GM19372 (cell line): ENCODE data around the gene TGFB2.
"Not testable (repeated sequence)": the region's sequence is repeated elsewhere in the genome, so short reads cannot be mapped to it uniquely, and the experiment has no call there.

Experiments
- ATAC-seq: cut with Tn5 transposase; IDR thresholded peaks from one replicate; pipeline ENCODE4 v1.9.1; 2021; ENCODE audit warnings: mild to moderate bottlenecking, low read depth, moderate library complexity; ENCODE audit not compliant: unreplicated experiment

Gene TGFB2

GRCh38 chr1:218344814-218345672, at the start of gene TGFB2:
TSS of gene TGFB2 (plus strand) at chr1:218345336. CDS start at chr1:218346702, 1,366 bp downstream.
- peak; percentile 32 for ATAC-seq

- ATAC-seq: no peak
These were observed 49.0 kb upstream of the TGFB2 start for GRCh38 chr1:218296162-218296561.

- no peak for ATAC-seq
These were observed 47.7 kb upstream of the TGFB2 start for GRCh38 chr1:218297461-218297860.

- ATAC-seq: no peak
These were observed 47.3 kb upstream of the TGFB2 start for GRCh38 chr1:218297867-218298266.

- no peak for ATAC-seq
These were observed 46.7 kb upstream of the TGFB2 start for GRCh38 chr1:218298398-218298797.

GRCh38 chr1:218299416-218299815, 45.7 kb upstream of the TGFB2 start:
- ATAC-seq: peak; percentile 52

- no peak for ATAC-seq
These were observed 43.9 kb upstream of the TGFB2 start for GRCh38 chr1:218301217-218301616.

GRCh38 chr1:218302155-218302554, 43.0 kb upstream of the TGFB2 start:
- ATAC-seq: no peak

GRCh38 chr1:218303176-218303879, 41.8 kb upstream of the TGFB2 start:
- ATAC-seq: no peak

GRCh38 chr1:218304281-218305039, 40.7 kb upstream of the TGFB2 start:
- no peak for ATAC-seq

GRCh38 chr1:218305472-218306064, 39.6 kb upstream of the TGFB2 start:
- no peak for ATAC-seq

GRCh38 chr1:218312509-218312908, 32.6 kb upstream of the TGFB2 start:
- no peak for ATAC-seq

GRCh38 chr1:218314316-218314715, 30.8 kb upstream of the TGFB2 start:
- ATAC-seq: no peak

GRCh38 chr1:218315638-218316037, 29.5 kb upstream of the TGFB2 start:
- ATAC-seq: no peak

GRCh38 chr1:218317061-218317460, 28.1 kb upstream of the TGFB2 start:
- no peak for ATAC-seq

GRCh38 chr1:218320182-218320581, 25.0 kb upstream of the TGFB2 start:
- ATAC-seq: not testable (repeated sequence)

GRCh38 chr1:218322762-218323161, 22.4 kb upstream of the TGFB2 start:
- no peak for ATAC-seq

- no peak for ATAC-seq
These were observed 21.4 kb upstream of the TGFB2 start for GRCh38 chr1:218323568-218324225.

- ATAC-seq: no peak
These were observed 20.9 kb upstream of the TGFB2 start for GRCh38 chr1:218324226-218324580.

GRCh38 chr1:218328769-218329168, 16.4 kb upstream of the TGFB2 start:
- no peak for ATAC-seq
